HS-5 (cell line): ENCODE data around the gene ZNF609.

ENCODE experiments used
- DNase-seq: peaks from one replicate; pipeline ENCODE4 v3.0.0-alpha.2; 2012; ENCODE audit warnings: low read depth

The ZNF609 gene, protein sequence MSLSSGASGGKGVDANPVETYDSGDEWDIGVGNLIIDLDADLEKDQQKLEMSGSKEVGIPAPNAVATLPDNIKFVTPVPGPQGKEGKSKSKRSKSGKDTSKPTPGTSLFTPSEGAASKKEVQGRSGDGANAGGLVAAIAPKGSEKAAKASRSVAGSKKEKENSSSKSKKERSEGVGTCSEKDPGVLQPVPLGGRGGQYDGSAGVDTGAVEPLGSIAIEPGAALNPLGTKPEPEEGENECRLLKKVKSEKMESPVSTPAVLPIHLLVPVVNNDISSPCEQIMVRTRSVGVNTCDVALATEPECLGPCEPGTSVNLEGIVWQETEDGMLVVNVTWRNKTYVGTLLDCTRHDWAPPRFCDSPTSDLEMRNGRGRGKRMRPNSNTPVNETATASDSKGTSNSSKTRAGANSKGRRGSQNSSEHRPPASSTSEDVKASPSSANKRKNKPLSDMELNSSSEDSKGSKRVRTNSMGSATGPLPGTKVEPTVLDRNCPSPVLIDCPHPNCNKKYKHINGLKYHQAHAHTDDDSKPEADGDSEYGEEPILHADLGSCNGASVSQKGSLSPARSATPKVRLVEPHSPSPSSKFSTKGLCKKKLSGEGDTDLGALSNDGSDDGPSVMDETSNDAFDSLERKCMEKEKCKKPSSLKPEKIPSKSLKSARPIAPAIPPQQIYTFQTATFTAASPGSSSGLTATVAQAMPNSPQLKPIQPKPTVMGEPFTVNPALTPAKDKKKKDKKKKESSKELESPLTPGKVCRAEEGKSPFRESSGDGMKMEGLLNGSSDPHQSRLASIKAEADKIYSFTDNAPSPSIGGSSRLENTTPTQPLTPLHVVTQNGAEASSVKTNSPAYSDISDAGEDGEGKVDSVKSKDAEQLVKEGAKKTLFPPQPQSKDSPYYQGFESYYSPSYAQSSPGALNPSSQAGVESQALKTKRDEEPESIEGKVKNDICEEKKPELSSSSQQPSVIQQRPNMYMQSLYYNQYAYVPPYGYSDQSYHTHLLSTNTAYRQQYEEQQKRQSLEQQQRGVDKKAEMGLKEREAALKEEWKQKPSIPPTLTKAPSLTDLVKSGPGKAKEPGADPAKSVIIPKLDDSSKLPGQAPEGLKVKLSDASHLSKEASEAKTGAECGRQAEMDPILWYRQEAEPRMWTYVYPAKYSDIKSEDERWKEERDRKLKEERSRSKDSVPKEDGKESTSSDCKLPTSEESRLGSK (N-terminal part only)

DNA sequence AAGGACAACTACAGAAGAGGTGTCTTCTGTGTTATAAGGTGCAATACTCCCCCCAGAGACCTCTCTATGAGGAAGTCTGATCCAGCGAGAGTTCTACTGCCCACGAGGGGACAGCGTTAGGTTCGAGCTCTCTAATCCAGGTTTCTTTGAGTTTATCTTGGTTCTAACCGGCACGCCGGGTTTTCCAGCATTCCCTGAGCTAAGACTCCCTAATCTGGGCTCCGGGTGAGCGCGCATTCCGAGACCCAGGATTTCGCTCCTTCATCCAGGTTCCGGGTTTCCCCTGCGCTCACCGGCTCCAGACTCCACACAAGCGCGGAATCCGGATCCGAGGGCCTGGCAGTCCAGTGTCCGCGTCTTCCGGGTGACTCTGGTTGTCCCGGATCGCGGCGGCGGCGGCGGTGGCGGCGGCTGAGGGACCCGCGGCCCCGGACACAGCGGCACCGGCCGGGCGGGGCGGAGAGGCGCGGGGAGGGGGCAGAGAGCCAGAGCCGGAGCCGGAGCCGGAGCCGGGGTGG lies at the start of gene ZNF609:
ZNF609 (plus strand) TSS at position 373 of the 518 bp plus-strand sequence. CDS start 38,842 bp downstream, outside the sequence.
- DNase-seq, result peak; percentile 73

DNA sequence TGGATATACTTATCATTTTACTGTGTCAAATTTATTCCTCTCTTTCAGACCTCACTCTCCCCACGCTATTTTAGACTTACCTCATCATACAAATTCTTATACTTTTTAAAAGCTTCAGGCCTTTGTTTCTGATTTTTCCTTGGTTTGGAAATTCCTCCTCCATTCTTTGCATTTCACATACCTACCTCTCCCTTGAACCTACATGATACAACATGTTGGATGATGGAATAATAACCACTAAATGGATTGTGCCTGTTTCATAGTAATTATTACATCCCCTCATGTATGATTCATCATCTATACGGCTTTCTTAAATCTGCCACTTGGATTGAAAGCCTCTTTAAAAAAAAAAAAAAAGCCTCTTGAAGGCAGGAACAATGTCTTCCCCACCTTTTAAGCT lies 48.2 kb upstream of the ZNF609 start:
- DNase-seq, result no peak

DNA sequence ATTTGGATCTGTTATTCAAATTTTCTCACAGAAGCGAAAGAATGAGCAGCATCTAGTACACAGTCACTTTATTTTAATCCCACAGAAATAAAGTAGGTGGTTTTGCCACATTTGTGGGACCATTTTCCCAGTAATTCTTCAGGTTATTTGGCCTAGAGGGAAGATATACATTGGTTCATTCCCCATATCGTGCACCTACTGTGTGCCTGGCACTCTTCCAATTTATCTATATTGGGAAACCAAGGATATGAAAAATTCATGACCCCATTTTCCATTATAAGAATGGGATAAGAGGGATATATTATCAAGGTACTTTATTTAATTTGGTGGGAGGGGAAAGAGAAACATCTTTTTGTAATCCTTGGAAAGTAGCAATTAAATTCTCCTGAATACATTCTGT lies 37.7 kb upstream of the ZNF609 start:
- no peak for DNase-seq

DNA sequence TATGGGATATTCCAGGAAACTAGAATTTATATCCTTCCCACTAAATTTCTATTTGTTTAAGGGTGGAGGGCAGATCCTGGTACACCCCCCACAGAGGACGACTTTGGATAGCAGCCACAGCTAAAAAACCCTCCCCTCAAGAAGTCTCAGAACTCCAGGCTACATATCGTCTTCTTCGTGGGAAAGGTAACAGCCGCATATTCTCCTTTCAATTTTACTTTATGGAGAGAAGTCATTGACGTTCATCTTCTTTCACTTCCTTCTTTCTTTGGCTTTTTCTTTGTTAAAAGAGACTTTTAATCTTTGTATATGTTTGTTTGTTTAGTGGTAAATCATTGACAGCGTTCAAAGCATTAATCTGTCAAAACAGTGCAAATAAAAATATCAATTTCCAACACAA lies 36.4 kb upstream of the ZNF609 start:
- DNase-seq, result no peak

DNA sequence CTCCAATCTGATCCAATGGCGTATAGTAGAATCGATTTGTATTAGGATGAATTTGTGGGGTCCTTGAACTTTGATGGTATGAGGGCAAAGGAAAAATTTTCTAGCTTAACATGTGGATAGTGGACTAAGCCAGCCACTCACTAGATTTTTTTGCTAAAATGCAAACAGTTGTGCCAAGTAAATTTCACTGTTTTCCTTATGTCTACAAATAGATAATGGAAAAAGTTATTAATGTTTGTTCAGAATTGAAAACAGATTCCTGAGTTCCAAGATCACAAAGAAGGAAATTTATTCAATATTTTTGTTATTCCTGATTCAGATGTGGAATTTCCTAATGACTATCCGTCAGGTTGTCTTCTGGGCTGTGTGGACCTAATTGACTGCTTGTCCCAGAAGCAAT lies 35.2 kb upstream of the ZNF609 start:
- no peak for DNase-seq

DNA sequence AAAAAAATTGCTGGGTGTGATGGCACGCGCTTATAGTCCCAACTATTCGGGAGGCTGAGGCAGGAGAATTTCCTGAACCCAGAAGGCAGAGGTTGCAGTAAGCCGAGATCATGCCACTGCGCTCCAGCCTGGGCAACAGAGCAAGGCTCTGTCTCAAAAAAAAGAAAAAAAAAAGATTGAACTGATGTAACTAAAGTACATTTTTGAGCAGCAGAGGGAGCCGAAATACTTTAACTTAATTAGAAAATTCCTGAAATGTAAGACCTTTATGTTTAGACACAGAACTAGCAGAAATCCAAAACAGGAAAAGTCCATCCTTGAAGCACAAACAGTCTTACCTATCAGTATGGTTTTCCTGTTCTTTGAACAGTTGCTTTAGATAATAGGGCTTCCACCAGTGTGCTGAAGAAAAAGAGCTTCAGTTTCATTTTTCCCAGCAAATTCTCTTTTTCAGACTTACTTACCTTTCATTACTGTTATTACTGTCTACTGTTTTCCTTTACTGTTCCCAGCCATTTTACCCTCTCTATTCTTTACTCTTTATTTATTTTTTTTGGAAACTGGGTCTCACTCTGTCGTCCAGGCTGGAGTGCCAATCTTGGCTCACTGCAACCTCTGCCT lies 33.4 kb upstream of the ZNF609 start:
- DNase-seq, result peak; percentile 11

GRCh38 chr15:64429448-64429847 lies 30.9 kb upstream of the ZNF609 start:
- no peak for DNase-seq

GRCh38 chr15:64430000-64430735 lies 30.2 kb upstream of the ZNF609 start:
- DNase-seq, result peak; percentile 78

GRCh38 chr15:64437982-64438381 lies 22.4 kb upstream of the ZNF609 start:
- no peak for DNase-seq

GRCh38 chr15:64438653-64439447 lies 21.5 kb upstream of the ZNF609 start:
- DNase-seq, result no peak

GRCh38 chr15:64441852-64442251 lies 18.5 kb upstream of the ZNF609 start:
- no peak for DNase-seq

GRCh38 chr15:64443016-64443415 lies 17.4 kb upstream of the ZNF609 start:
- DNase-seq, result no peak

DNA sequence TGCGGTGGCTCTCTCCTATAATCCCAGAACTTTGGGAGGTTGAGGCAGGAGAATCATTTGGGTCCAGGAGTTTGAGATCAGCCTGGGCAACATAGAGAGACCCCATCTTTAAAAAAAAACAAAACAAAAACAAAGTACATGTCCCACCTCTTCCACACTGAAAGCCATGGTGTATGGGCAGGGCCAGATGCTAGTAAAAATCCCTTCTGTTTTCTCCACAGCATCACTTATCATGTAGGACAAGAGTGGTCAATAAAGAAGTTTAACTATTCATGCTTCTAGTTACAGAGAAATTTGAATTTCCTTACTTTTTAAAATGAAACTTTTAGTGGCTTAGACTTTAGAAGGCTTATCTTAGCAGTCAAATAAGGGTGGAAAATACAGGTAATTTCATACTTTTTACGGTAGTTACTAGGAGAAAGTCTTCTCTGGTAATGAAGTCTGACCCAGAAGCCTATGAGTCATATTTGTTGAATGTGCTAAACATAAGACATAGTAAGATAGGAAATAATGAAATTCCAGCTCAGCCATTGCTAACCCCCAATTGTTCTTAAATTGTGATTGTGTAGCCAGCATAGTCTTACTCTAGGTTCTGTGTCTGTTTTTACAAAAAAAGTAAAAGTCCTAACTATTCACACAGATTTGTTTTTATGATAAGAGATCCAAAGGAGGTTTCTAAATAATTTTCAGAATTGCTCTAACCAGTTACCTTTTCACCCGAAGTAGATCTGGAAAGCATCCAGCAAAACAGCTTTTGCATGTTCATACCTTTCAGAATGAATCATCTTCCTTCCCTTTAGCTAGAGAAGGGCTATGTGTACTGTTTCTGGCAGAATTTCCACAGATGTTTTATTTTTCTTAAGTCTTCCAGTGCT lies 16.4 kb upstream of the ZNF609 start:
- peak; percentile 80 for DNase-seq

GRCh38 chr15:64444836-64445235 lies 15.5 kb upstream of the ZNF609 start:
- DNase-seq, result no peak

- no peak for DNase-seq
Measured at GRCh38 chr15:64447536-64448315, 12.7 kb upstream of the ZNF609 start.

DNA sequence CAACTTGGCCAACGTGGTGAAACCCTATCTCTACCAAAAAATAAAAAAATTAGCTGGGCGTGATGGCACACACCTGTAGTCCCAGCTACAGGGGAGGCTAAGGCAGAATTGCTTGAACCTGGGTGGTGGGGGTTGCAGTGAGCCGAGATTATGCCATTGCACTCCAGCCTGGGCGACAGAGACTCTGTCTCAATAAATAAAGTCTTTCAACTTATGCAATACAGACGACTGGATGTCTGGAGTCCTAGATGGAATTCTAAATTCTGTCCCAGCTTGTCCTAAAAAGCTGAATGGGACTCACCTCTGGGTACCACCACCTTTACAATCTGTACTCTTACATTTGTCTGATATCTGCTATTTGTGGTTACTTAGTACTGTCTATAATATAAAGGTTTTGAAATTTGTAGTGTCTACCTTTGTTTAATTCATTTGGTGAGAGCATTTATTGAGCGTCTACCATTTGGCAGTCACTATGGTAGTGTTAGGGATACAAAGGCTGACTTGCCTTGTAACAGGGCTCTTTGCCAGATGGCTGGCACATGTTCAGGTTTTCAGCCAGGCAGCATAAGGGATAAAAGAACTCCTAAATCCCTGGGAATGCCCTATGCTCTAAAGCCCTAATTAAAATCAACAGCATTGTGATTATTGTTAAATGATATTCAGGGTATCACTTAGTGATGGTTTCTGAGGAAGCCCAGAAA lies 7.2 kb upstream of the ZNF609 start:
- no peak for DNase-seq

GRCh38 chr15:64453689-64454037 lies 6.7 kb upstream of the ZNF609 start:
- DNase-seq, result no peak

GRCh38 chr15:64454282-64454681 lies 6.1 kb upstream of the ZNF609 start:
- DNase-seq, result no peak
